ENCODE results near the gene IQSEC1.

Gene IQSEC1

GRCh38 chr3:12994607-12995388 lies 78.4 kb downstream of the IQSEC1 start:
- no peak for TF ChIP-seq GATA2 (IDR thresholded peaks at IDR 0.05; ENCODE audit: low read depth, low read length)
- TF ChIP-seq GATA3 (IDR thresholded peaks at IDR 0.05; ENCODE audit: low read depth, low read length), result no peak

GRCh38 chr3:12994357-12994606 lies 78.9 kb downstream of the IQSEC1 start:
- TF ChIP-seq GATA2 (IDR thresholded peaks at IDR 0.05; ENCODE audit: low read depth, low read length) (no peak), GATA3 (IDR thresholded peaks at IDR 0.05; ENCODE audit: low read depth, low read length) (no peak)

- TF ChIP-seq GATA2 (IDR thresholded peaks at IDR 0.05; ENCODE audit: low read depth, low read length), result no peak
- TF ChIP-seq GATA3 (IDR thresholded peaks at IDR 0.05; ENCODE audit: low read depth, low read length), result no peak
Observed at GRCh38 chr3:12993517-12994356, 79.5 kb downstream of the IQSEC1 start.

GRCh38 chr3:12992629-12993516 lies 80.4 kb downstream of the IQSEC1 start:
- TF ChIP-seq GATA3 (IDR thresholded peaks at IDR 0.05; ENCODE audit: low read depth, low read length) (no peak), GATA2 (IDR thresholded peaks at IDR 0.05; ENCODE audit: low read depth, low read length) (no peak)

GRCh38 chr3:12991861-12992281 lies 81.4 kb downstream of the IQSEC1 start:
- TF ChIP-seq GATA2 (IDR thresholded peaks at IDR 0.05; ENCODE audit: low read depth, low read length) (no peak), GATA3 (IDR thresholded peaks at IDR 0.05; ENCODE audit: low read depth, low read length) (no peak)

- no peak for TF ChIP-seq GATA2 (IDR thresholded peaks at IDR 0.05; ENCODE audit: low read depth, low read length)
Observed at GRCh38 chr3:12991481-12991837, 81.8 kb downstream of the IQSEC1 start.

- TF ChIP-seq GATA3 (IDR thresholded peaks at IDR 0.05; ENCODE audit: low read depth, low read length), result no peak
- no peak for TF ChIP-seq GATA2 (IDR thresholded peaks at IDR 0.05; ENCODE audit: low read depth, low read length)
Observed at GRCh38 chr3:12990781-12991480, 82.3 kb downstream of the IQSEC1 start.

GRCh38 chr3:12990306-12990705 lies 82.9 kb downstream of the IQSEC1 start:
- no peak for TF ChIP-seq GATA3 (IDR thresholded peaks at IDR 0.05; ENCODE audit: low read depth, low read length)
- no peak for TF ChIP-seq GATA2 (IDR thresholded peaks at IDR 0.05; ENCODE audit: low read depth, low read length)

GRCh38 chr3:12988728-12989454 lies 84.3 kb downstream of the IQSEC1 start:
- TF ChIP-seq GATA3 (IDR thresholded peaks at IDR 0.05; ENCODE audit: low read depth, low read length) (no peak), GATA2 (IDR thresholded peaks at IDR 0.05; ENCODE audit: low read depth, low read length) (no peak)

GRCh38 chr3:12987602-12988001 lies 85.6 kb downstream of the IQSEC1 start:
- no peak for TF ChIP-seq GATA3 (IDR thresholded peaks at IDR 0.05; ENCODE audit: low read depth, low read length)
- no peak for TF ChIP-seq GATA2 (IDR thresholded peaks at IDR 0.05; ENCODE audit: low read depth, low read length)

GRCh38 chr3:12986986-12987385 lies 86.2 kb downstream of the IQSEC1 start:
- TF ChIP-seq GATA3 (IDR thresholded peaks at IDR 0.05; ENCODE audit: low read depth, low read length) (no peak), GATA2 (IDR thresholded peaks at IDR 0.05; ENCODE audit: low read depth, low read length) (no peak)

- TF ChIP-seq GATA2 (IDR thresholded peaks at IDR 0.05; ENCODE audit: low read depth, low read length) (no peak), GATA3 (IDR thresholded peaks at IDR 0.05; ENCODE audit: low read depth, low read length) (no peak)
Observed at GRCh38 chr3:12986521-12986920, 86.7 kb downstream of the IQSEC1 start.

- TF ChIP-seq GATA3 (IDR thresholded peaks at IDR 0.05; ENCODE audit: low read depth, low read length) (no peak), GATA2 (IDR thresholded peaks at IDR 0.05; ENCODE audit: low read depth, low read length) (no peak)
Observed at GRCh38 chr3:12986031-12986430, 87.2 kb downstream of the IQSEC1 start.
